ENCODE measurements around the gene CANT1. TPM values are rescaled to one million over a fixed set of nuclear protein-coding genes. Genes with fewer than 3 reads are reported as not detected.
"Not testable (repeated sequence)": the region's sequence is repeated elsewhere in the genome, so short reads cannot be mapped to it uniquely, and the experiment has no call there.

Gene CANT1
- total RNA-seq, 1 donor from 2014 or later = 72.1 TPM

DNA sequence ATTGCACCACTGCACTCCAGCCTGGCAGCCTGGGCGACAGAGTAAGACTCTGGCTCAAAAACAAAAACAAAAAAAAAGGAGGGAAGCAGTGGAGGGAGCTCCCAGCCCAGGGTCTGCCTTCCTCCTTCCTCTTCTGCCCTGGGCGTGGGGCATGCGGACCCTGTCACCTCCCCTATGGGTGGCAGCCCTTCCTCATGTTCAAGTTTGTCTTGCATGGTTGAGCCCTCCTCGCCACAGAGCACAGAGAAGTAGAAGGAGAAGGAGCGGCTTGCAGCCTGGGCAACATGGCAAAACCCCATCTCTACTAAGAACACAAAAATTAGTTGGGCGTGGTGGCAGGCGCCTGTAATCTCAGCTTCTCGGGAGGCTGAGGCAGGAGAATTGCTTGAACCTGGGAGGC, 62.9 kb downstream of the CANT1 start:
- no peak overlapping the region for H3K27ac ChIP-seq (ENCODE audit: low read depth, low read length)
- Mint-ChIP-seq H3K36me3 (ENCODE audit: low read depth, unreplicated experiment) (peaks cover 2% of the 10 kb centered on the region), H3K27me3 (ENCODE audit: low read depth, unreplicated experiment) (peaks cover 11% of the 10 kb centered on the region), H3K9me3 (ENCODE audit: unreplicated experiment) (peaks cover 5% of the 10 kb centered on the region), H3K4me1 (ENCODE audit: low read depth, unreplicated experiment) (no peaks in the 10 kb centered on the region), H3K4me3 (ENCODE audit: unreplicated experiment) (no peak overlapping the region), H3K27ac (ENCODE audit: unreplicated experiment) (no peak overlapping the region)
- H3K9me3 ChIP-seq (ENCODE audit: insufficient read depth, low read depth, low read length) = peaks cover 13% of the 10 kb centered on the region
- no peaks in the 10 kb centered on the region for H3K36me3 ChIP-seq (ENCODE audit: insufficient read depth, low read length)
- peaks cover 5% of the 10 kb centered on the region for H3K4me1 ChIP-seq (ENCODE audit: insufficient read depth, low read length)
- no peak overlapping the region for H2AFZ ChIP-seq (ENCODE audit: low read depth, low read length)
- no peak overlapping the region for H3K4me2 ChIP-seq (ENCODE audit: low read length)
- no peak for DNase-seq (ENCODE audit: low read depth)
- no peaks in the 10 kb centered on the region for H4K20me1 ChIP-seq (ENCODE audit: insufficient read depth, low read length)
- no peak for TF ChIP-seq EZH2 (IDR thresholded peaks at IDR 0.05; ENCODE audit: insufficient read depth, low read length)
- TF ChIP-seq, protein P1, sequence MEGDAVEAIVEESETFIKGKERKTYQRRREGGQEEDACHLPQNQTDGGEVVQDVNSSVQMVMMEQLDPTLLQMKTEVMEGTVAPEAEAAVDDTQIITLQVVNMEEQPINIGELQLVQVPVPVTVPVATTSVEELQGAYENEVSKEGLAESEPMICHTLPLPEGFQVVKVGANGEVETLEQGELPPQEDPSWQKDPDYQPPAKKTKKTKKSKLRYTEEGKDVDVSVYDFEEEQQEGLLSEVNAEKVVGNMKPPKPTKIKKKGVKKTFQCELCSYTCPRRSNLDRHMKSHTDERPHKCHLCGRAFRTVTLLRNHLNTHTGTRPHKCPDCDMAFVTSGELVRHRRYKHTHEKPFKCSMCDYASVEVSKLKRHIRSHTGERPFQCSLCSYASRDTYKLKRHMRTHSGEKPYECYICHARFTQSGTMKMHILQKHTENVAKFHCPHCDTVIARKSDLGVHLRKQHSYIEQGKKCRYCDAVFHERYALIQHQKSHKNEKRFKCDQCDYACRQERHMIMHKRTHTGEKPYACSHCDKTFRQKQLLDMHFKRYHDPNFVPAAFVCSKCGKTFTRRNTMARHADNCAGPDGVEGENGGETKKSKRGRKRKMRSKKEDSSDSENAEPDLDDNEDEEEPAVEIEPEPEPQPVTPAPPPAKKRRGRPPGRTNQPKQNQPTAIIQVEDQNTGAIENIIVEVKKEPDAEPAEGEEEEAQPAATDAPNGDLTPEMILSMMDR (IDR thresholded peaks at IDR 0.05; ENCODE audit: insufficient read depth, low read depth, low read length) = no peak
- FAIRE-seq = no peak
- H3K27me3 ChIP-seq (ENCODE audit: insufficient read depth, low read length) = no peaks in the 10 kb centered on the region
- no peaks in the 10 kb centered on the region for H3K79me2 ChIP-seq (ENCODE audit: insufficient read depth, low read length)
- no peak overlapping the region for H3K4me3 ChIP-seq (ENCODE audit: insufficient read depth, low read depth, low read length)
- H3K9ac ChIP-seq (ENCODE audit: low read length) = no peak overlapping the region

- TF ChIP-seq, protein P1 (IDR thresholded peaks at IDR 0.05; ENCODE audit: insufficient read depth, low read depth, low read length) = no peak
- no peak for TF ChIP-seq EZH2 (IDR thresholded peaks at IDR 0.05; ENCODE audit: insufficient read depth, low read length)
- peaks cover 12% of the 10 kb centered on the region for H3K9me3 ChIP-seq (ENCODE audit: insufficient read depth, low read depth, low read length)
- no peak overlapping the region for H3K27ac ChIP-seq (ENCODE audit: low read depth, low read length)
- H3K4me2 ChIP-seq (ENCODE audit: low read length) = no peak overlapping the region
- H2AFZ ChIP-seq (ENCODE audit: low read depth, low read length) = no peak overlapping the region
- no peaks in the 10 kb centered on the region for H3K36me3 ChIP-seq (ENCODE audit: insufficient read depth, low read length)
- Mint-ChIP-seq H3K27me3 (ENCODE audit: low read depth, unreplicated experiment) (peaks cover 11% of the 10 kb centered on the region), H3K27ac (ENCODE audit: unreplicated experiment) (no peak overlapping the region), H3K9me3 (ENCODE audit: unreplicated experiment) (peaks cover 5% of the 10 kb centered on the region), H3K4me1 (ENCODE audit: low read depth, unreplicated experiment) (no peaks in the 10 kb centered on the region), H3K4me3 (ENCODE audit: unreplicated experiment) (no peak overlapping the region), H3K36me3 (ENCODE audit: low read depth, unreplicated experiment) (peaks cover 2% of the 10 kb centered on the region)
- FAIRE-seq = no peak
- no peaks in the 10 kb centered on the region for H3K79me2 ChIP-seq (ENCODE audit: insufficient read depth, low read length)
- H4K20me1 ChIP-seq (ENCODE audit: insufficient read depth, low read length) = no peaks in the 10 kb centered on the region
- H3K9ac ChIP-seq (ENCODE audit: low read length) = no peak overlapping the region
- H3K4me1 ChIP-seq (ENCODE audit: insufficient read depth, low read length) = peaks cover 5% of the 10 kb centered on the region
- no peak for DNase-seq (ENCODE audit: low read depth)
- H3K27me3 ChIP-seq (ENCODE audit: insufficient read depth, low read length) = no peaks in the 10 kb centered on the region
- H3K4me3 ChIP-seq (ENCODE audit: insufficient read depth, low read depth, low read length) = no peak overlapping the region
Measured at GRCh38 chr17:78946131-78946530, 63.4 kb downstream of the CANT1 start.

DNA sequence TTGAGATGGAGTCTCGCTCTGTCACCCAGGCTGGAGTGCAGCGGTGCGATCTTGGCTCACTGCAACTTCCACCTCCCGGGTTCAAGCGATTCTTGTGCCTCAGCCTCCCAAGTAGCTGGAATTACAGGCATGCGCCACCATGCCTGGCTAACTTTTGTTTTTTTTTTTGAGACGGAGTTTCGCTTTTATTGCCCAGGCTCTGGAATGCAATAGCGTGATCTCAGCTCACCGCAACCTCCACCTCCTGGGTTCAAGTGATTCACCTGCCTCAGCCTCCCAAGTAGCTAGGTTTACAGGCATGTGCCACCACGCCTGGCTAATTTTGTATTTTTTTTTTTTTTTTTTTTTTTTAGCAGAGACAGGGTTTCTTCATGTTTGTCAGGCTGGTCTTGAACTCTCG, 64.1 kb downstream of the CANT1 start:
- not testable (repeated sequence) for H3K9ac ChIP-seq (ENCODE audit: low read length); H3K4me1 ChIP-seq (ENCODE audit: insufficient read depth, low read length); H3K27ac Mint-ChIP-seq (ENCODE audit: unreplicated experiment); H3K4me3 ChIP-seq (ENCODE audit: insufficient read depth, low read depth, low read length); DNase-seq (ENCODE audit: low read depth); H3K27ac ChIP-seq (ENCODE audit: low read depth, low read length); FAIRE-seq; H4K20me1 ChIP-seq (ENCODE audit: insufficient read depth, low read length); H3K4me1 Mint-ChIP-seq (ENCODE audit: low read depth, unreplicated experiment); H2AFZ ChIP-seq (ENCODE audit: low read depth, low read length); H3K9me3 Mint-ChIP-seq (ENCODE audit: unreplicated experiment); H3K36me3 ChIP-seq (ENCODE audit: insufficient read depth, low read length); H3K9me3 ChIP-seq (ENCODE audit: insufficient read depth, low read depth, low read length); H3K4me3 Mint-ChIP-seq (ENCODE audit: unreplicated experiment); H3K79me2 ChIP-seq (ENCODE audit: insufficient read depth, low read length); H3K36me3 Mint-ChIP-seq (ENCODE audit: low read depth, unreplicated experiment); H3K4me2 ChIP-seq (ENCODE audit: low read length); H3K27me3 ChIP-seq (ENCODE audit: insufficient read depth, low read length)
- peaks cover 11% of the 10 kb centered on the region for H3K27me3 Mint-ChIP-seq (ENCODE audit: low read depth, unreplicated experiment)

Data from astrocyte (in vitro differentiated cells and primary cell).